Neural cell (in vitro differentiated cells): ENCODE measurements around the gene RAPGEF5. TPM values are rescaled to one million over a fixed set of nuclear protein-coding genes. Genes with fewer than 3 reads are reported as not detected.

ENCODE experiments used
- H2AFZ ChIP-seq: fragments of 200-600, 300-800 bp; sonication (generic), shearing (Covaris generic); 2 replicates; pipeline ENCODE4 v1.6.0; 2014; ENCODE audit warnings: low read depth, mild to moderate bottlenecking, antibody characterized with exemption, low read length, moderate library complexity
- H3F3A ChIP-seq: fragments of 200-600 bp; shearing (Covaris generic); 2 replicates; pipeline ENCODE4 v1.6.1; 2016; ENCODE audit warnings: mild to moderate bottlenecking, moderate library complexity, mixed read lengths, antibody characterized with exemption, low read length; ENCODE audit not compliant: insufficient read depth, poor library complexity, severe bottlenecking
- H3K27ac ChIP-seq: fragments of 200-600, 300-800 bp; sonication (generic), shearing (Covaris generic); 2 replicates; pipeline ENCODE4 v1.5.1; 2014; ENCODE audit warnings: mild to moderate bottlenecking, low read length, moderate library complexity
- H3K27me3 ChIP-seq: fragments of 300-800, 200-600 bp; sonication (generic), shearing (Covaris generic); 2 replicates; pipeline ENCODE4 v1.6.0; 2014; ENCODE audit warnings: mild to moderate bottlenecking, low read depth, low read length, moderate library complexity; ENCODE audit not compliant: insufficient read depth
- H3K36me3 ChIP-seq: fragments of 300-800, 200-600 bp; sonication (generic), shearing (Covaris generic); 2 replicates; pipeline ENCODE4 v1.5.1; 2014; ENCODE audit warnings: mild to moderate bottlenecking, antibody characterized with exemption, low read length, moderate library complexity; ENCODE audit not compliant: insufficient read depth
- H3K4me2 ChIP-seq: fragments of 300-800, 200-600 bp; sonication (generic), shearing (Covaris generic); 2 replicates; pipeline ENCODE4 v1.6.0; 2014; ENCODE audit warnings: mild to moderate bottlenecking, low read length
- H3K4me3 ChIP-seq: fragments of 300-800, 200-600 bp; sonication (generic), shearing (Covaris generic); 2 replicates; pipeline ENCODE4 v1.5.1; 2014; ENCODE audit warnings: mild to moderate bottlenecking, low read length, moderate library complexity
- H3K79me2 ChIP-seq: fragments of 200-600 bp; shearing (Covaris generic); replicated peaks from 2 replicates; pipeline ENCODE4 v1.6.0; 2014; ENCODE audit warnings: mild to moderate bottlenecking, low read length, moderate library complexity; ENCODE audit not compliant: insufficient read depth
- H3K9ac ChIP-seq: fragments of 300-800, 200-600 bp; sonication (generic), shearing (Covaris generic); 2 replicates; pipeline ENCODE4 v1.6.1; 2016; ENCODE audit warnings: mild to moderate bottlenecking, low read length, mixed read lengths
- H3K9me2 ChIP-seq: fragments of 200-600 bp; shearing (Covaris generic); 2 replicates; pipeline ENCODE4 v1.6.1; 2016; ENCODE audit warnings: mild to moderate bottlenecking, low read length, mixed read lengths; ENCODE audit not compliant: insufficient read depth
- H3K9me3 ChIP-seq: fragments of 200-600, 300-800 bp; sonication (generic), shearing (Covaris generic); 2 replicates; pipeline ENCODE4 v1.6.1; 2016; ENCODE audit warnings: mild to moderate bottlenecking, mixed run types, low read length, moderate library complexity, mixed read lengths
- H4K20me1 ChIP-seq: fragments of 200-600 bp; shearing (Covaris generic); 2 replicates; pipeline ENCODE4 v1.6.1; 2016; ENCODE audit warnings: mild to moderate bottlenecking, mixed run types; ENCODE audit not compliant: insufficient read depth
- EP300 ChIP-seq: fragments of 450-650 bp; conservative IDR thresholded peaks from 2 replicates; pipeline ENCODE4 v1.6.1; 2014; ENCODE audit warnings: antibody characterized with exemption, mild to moderate bottlenecking, moderate library complexity; ENCODE audit not compliant: poor library complexity, severe bottlenecking
- EZH2 ChIP-seq: fragments of 200-600, 300-800 bp; shearing (Covaris generic), sonication (generic); IDR thresholded peaks from 2 replicates; pipeline ENCODE4 v1.6.1; 2014; ENCODE audit warnings: antibody characterized with exemption, low read length, borderline replicate concordance, mild to moderate bottlenecking; ENCODE audit not compliant: insufficient read depth, poor library complexity, severe bottlenecking
- MXI1 ChIP-seq: fragments of 450-650 bp; conservative IDR thresholded peaks from 2 replicates; pipeline ENCODE4 v1.6.1; 2014; ENCODE audit warnings: antibody characterized with exemption, mild to moderate bottlenecking; ENCODE audit not compliant: poor library complexity, severe bottlenecking
- POLR2AphosphoS5 ChIP-seq: IDR thresholded peaks from 2 replicates; pipeline ENCODE4 v1.6.1; 2012
- RAD21 ChIP-seq: fragments of 450-650 bp; conservative IDR thresholded peaks from 2 replicates; pipeline ENCODE4 v1.6.1; 2014; ENCODE audit warnings: antibody characterized with exemption, mild to moderate bottlenecking, moderate library complexity
- SMC3 ChIP-seq: fragments of 450-650 bp; conservative IDR thresholded peaks from 2 replicates; pipeline ENCODE4 v1.6.1; 2014; ENCODE audit warnings: antibody characterized with exemption, mild to moderate bottlenecking, moderate library complexity; ENCODE audit not compliant: poor library complexity
- TAF1 ChIP-seq: IDR thresholded peaks from 2 replicates; pipeline ENCODE4 v1.6.1; 2012; ENCODE audit warnings: low read depth
- polyA plus RNA-seq: library from polyadenylated mRNA; depleted of rRNA; stranded (reverse); fragments of >200 nt; gene quantifications from 2 replicates; pipeline ENCODE4 v1.2.3, GENCODE V29; 2014
- TF ChIP-seq, protein P1 (sequence below): IDR thresholded peaks from 2 replicates; pipeline ENCODE4 v1.6.1; 2012; ENCODE audit warnings: borderline replicate concordance
- TF ChIP-seq, protein P2 (sequence below): fragments of 450-650 bp; IDR thresholded peaks from 2 replicates; pipeline ENCODE4 v1.5.1; 2014; ENCODE audit warnings: antibody characterized with exemption, mild to moderate bottlenecking, moderate library complexity; ENCODE audit not compliant: poor library complexity, severe bottlenecking

The RAPGEF5 gene
- polyA plus RNA-seq, 1 donor from 2014 or later = 48.0 TPM

DNA sequence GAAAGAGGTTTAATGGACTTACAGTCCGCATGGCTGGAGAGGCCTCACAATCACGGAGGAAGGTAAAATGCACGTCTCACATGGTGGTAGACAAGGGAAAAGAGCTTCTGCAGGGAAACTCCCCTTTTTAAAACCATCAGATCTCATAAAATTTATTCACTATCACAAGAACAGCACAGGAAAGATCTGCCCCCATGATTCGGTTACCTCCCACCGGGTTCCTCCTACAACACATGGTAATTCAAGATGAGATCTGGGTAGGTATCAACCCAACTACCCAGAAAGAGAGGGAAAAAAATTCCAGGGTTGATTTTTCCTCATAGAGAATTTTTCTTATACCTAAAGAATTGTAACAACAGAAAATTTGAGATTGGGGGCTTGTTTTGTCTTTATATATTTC lies 13.9 kb downstream of the RAPGEF5 start:
- Histone ChIP-seq H3K27me3 (no peaks in the 10 kb centered on the region), H3F3A (no peaks in the 10 kb centered on the region), H3K9me3 (no peaks in the 10 kb centered on the region), H3K4me3 (no peak overlapping the region), H3K79me2 (no peaks in the 10 kb centered on the region), H3K36me3 (no peaks in the 10 kb centered on the region), H2AFZ (no peak overlapping the region), H4K20me1 (no peaks in the 10 kb centered on the region), H3K9me2 (no peaks in the 10 kb centered on the region), H3K4me2 (no peak overlapping the region), H3K9ac (no peak overlapping the region), H3K27ac (no peak overlapping the region)
- TF ChIP-seq SMC3 (no peak), TAF1 (no peak), POLR2AphosphoS5 (no peak), RAD21 (no peak), EZH2 (no peak), EP300 (no peak), MXI1 (no peak)
- TF ChIP-seq, protein P1, sequence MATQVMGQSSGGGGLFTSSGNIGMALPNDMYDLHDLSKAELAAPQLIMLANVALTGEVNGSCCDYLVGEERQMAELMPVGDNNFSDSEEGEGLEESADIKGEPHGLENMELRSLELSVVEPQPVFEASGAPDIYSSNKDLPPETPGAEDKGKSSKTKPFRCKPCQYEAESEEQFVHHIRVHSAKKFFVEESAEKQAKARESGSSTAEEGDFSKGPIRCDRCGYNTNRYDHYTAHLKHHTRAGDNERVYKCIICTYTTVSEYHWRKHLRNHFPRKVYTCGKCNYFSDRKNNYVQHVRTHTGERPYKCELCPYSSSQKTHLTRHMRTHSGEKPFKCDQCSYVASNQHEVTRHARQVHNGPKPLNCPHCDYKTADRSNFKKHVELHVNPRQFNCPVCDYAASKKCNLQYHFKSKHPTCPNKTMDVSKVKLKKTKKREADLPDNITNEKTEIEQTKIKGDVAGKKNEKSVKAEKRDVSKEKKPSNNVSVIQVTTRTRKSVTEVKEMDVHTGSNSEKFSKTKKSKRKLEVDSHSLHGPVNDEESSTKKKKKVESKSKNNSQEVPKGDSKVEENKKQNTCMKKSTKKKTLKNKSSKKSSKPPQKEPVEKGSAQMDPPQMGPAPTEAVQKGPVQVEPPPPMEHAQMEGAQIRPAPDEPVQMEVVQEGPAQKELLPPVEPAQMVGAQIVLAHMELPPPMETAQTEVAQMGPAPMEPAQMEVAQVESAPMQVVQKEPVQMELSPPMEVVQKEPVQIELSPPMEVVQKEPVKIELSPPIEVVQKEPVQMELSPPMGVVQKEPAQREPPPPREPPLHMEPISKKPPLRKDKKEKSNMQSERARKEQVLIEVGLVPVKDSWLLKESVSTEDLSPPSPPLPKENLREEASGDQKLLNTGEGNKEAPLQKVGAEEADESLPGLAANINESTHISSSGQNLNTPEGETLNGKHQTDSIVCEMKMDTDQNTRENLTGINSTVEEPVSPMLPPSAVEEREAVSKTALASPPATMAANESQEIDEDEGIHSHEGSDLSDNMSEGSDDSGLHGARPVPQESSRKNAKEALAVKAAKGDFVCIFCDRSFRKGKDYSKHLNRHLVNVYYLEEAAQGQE = no peak
- TF ChIP-seq, protein P2, sequence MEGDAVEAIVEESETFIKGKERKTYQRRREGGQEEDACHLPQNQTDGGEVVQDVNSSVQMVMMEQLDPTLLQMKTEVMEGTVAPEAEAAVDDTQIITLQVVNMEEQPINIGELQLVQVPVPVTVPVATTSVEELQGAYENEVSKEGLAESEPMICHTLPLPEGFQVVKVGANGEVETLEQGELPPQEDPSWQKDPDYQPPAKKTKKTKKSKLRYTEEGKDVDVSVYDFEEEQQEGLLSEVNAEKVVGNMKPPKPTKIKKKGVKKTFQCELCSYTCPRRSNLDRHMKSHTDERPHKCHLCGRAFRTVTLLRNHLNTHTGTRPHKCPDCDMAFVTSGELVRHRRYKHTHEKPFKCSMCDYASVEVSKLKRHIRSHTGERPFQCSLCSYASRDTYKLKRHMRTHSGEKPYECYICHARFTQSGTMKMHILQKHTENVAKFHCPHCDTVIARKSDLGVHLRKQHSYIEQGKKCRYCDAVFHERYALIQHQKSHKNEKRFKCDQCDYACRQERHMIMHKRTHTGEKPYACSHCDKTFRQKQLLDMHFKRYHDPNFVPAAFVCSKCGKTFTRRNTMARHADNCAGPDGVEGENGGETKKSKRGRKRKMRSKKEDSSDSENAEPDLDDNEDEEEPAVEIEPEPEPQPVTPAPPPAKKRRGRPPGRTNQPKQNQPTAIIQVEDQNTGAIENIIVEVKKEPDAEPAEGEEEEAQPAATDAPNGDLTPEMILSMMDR = no peak

DNA sequence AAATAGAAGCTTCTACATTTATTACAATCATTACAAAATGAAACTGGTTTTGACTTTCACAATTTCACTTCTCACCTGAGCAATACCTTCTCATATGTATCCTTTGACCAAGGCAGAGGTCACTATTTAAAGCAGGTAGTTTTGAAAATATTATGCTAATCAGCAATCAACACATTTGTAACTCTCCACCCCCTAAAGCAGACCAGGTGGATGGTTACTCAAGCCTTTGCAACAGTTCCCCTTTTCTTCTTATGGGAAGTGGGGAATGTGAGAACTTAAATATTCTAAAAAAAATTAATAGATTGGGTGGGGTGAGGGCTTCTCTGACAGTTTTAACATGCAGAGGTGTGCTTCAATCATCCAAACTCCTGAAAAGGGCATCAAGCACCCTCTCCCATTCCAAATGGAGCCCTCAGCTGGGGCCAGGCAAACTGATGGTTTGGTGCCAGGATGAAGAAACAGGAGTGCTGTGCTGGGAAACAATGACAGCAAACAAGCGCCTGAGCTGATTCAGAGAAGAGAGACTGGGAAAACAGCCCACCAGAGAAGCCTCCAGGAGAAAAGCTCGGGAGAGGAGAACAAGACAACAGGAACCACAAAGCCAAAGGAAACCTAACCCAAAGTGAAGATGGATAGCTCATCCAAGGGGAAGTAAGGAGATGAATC lies 17.1 kb downstream of the RAPGEF5 start:
- Histone ChIP-seq H3K9me2 (no peaks in the 10 kb centered on the region), H3K4me2 (no peak overlapping the region), H3K79me2 (no peaks in the 10 kb centered on the region), H3F3A (no peaks in the 10 kb centered on the region), H3K4me3 (no peak overlapping the region), H3K27me3 (no peaks in the 10 kb centered on the region), H3K27ac (no peak overlapping the region), H3K36me3 (no peaks in the 10 kb centered on the region), H4K20me1 (no peaks in the 10 kb centered on the region), H3K9ac (no peak overlapping the region), H2AFZ (no peak overlapping the region), H3K9me3 (no peaks in the 10 kb centered on the region)
- TF ChIP-seq EZH2 (no peak), RAD21 (no peak), POLR2AphosphoS5 (no peak), EP300 (no peak), MXI1 (no peak), SMC3 (no peak), TAF1 (no peak)
- TF ChIP-seq, protein P1 = no peak
- TF ChIP-seq, protein P2 = no peak
